Vagina (tissue), 2 donors: Measurements from ENCODE around the gene IFIT2.
"Not testable (repeated sequence)": the region's sequence is repeated elsewhere in the genome, so short reads cannot be mapped to it uniquely, and the experiment has no call there.

Experiments
- CTCF ChIP-seq, 3 experiments: fragments of 450-650 bp in 2 of 3; fragments of 200-600 bp in 1 of 3; sonication (generic) in 1 of 3; IDR thresholded peaks; one replicate each; pipeline ENCODE4 v1.5.1; 2017 to 2019; ENCODE audit warnings: antibody characterized with exemption in 3 of 3, mild to moderate bottlenecking in 2 of 3, moderate library complexity in 2 of 3
- POLR2A ChIP-seq, 2 donors: fragments of 450-650 bp; IDR thresholded peaks; one replicate each; pipeline ENCODE4 v1.6.1; 2017; ENCODE audit warnings: antibody characterized with exemption in 2 of 2, mild to moderate bottlenecking in 2 of 2, moderate library complexity in 2 of 2
- POLR2AphosphoS5 ChIP-seq, 2 donors: sonication (generic); formaldehyde crosslinking; IDR thresholded peaks; one replicate each; pipeline ENCODE4 v1.9.0; 2017; ENCODE audit warnings: antibody characterized with exemption in 2 of 2, mild to moderate bottlenecking in 2 of 2, low read depth in 1 of 2; ENCODE audit not compliant: insufficient read depth in 1 of 2

GRCh38 chr10:89318047-89318446 lies 16.2 kb downstream of the IFIT2 start:
- TF ChIP-seq CTCF (IDR thresholded peaks at IDR 0.05); POLR2A (IDR thresholded peaks at IDR 0.05); POLR2AphosphoS5 (IDR thresholded peaks at IDR 0.05; ENCODE audit: insufficient read depth in 1 of 2, low read depth in 1 of 2): not testable (repeated sequence)
